NCI-H82 treated with DMSO at 0.1 percent for 48 hours (cell line): ENCODE results near the gene SLC35F4.

Source experiments
- DNase-seq: peaks from one replicate; lab custom pipeline; 2025; ENCODE audit not compliant: unreplicated experiment; lab: John Stamatoyannopoulos, UW

The SLC35F4 gene

GRCh38 chr14:57848786-57849185, 17.1 kb downstream of the SLC35F4 start:
- DNase-seq, result no peak

- DNase-seq, result no peak
Observed at GRCh38 chr14:57848353-57848752, 17.5 kb downstream of the SLC35F4 start.

GRCh38 chr14:57847706-57848105, 18.2 kb downstream of the SLC35F4 start:
- no peak for DNase-seq

GRCh38 chr14:57847096-57847495, 18.8 kb downstream of the SLC35F4 start:
- DNase-seq, result no peak

- no peak for DNase-seq
Observed at GRCh38 chr14:57846596-57846995, 19.3 kb downstream of the SLC35F4 start.

- DNase-seq, result no peak
Observed at GRCh38 chr14:57845802-57846531, 19.9 kb downstream of the SLC35F4 start.

GRCh38 chr14:57845316-57845715, 20.6 kb downstream of the SLC35F4 start:
- no peak for DNase-seq

- no peak for DNase-seq
Observed at GRCh38 chr14:57837267-57837666, 28.6 kb downstream of the SLC35F4 start.

GRCh38 chr14:57835766-57836165, 30.1 kb downstream of the SLC35F4 start:
- DNase-seq, result no peak

- no peak for DNase-seq
Observed at GRCh38 chr14:57834961-57835360, 30.9 kb downstream of the SLC35F4 start.

- DNase-seq, result no peak
Observed at GRCh38 chr14:57834001-57834598, 31.8 kb downstream of the SLC35F4 start.

- DNase-seq, result no peak
Observed at GRCh38 chr14:57833323-57833722, 32.6 kb downstream of the SLC35F4 start.

GRCh38 chr14:57831981-57832380, 33.9 kb downstream of the SLC35F4 start:
- DNase-seq, result peak; percentile 52

GRCh38 chr14:57828713-57829112, 37.2 kb downstream of the SLC35F4 start:
- DNase-seq, result no peak

GRCh38 chr14:57823015-57823660, 42.8 kb downstream of the SLC35F4 start:
- no peak for DNase-seq

- no peak for DNase-seq
Observed at GRCh38 chr14:57822081-57822480, 43.8 kb downstream of the SLC35F4 start.

GRCh38 chr14:57820581-57820980, 45.3 kb downstream of the SLC35F4 start:
- no peak for DNase-seq

GRCh38 chr14:57818511-57818910, 47.4 kb downstream of the SLC35F4 start:
- DNase-seq, result no peak

GRCh38 chr14:57816568-57817284, 49.2 kb downstream of the SLC35F4 start:
- DNase-seq, result no peak

- DNase-seq, result no peak
Observed at GRCh38 chr14:57814726-57815125, 51.2 kb downstream of the SLC35F4 start.

GRCh38 chr14:57812741-57813140, 53.2 kb downstream of the SLC35F4 start:
- peak; percentile 89 for DNase-seq
